Ovary (tissue), 9 donors: Measurements from ENCODE around the gene COPZ2. TPM values are rescaled to one million over a fixed set of nuclear protein-coding genes. Genes with fewer than 3 reads are reported as not detected.
A peak's percentile ranks its signal among the peaks of the same experiment; 100 is the strongest.

Experiments
- DNase-seq, 5 donors: peaks; one replicate each; pipeline ENCODE4 v3.0.0-alpha.2; 2019 to 2020
- H3K27ac ChIP-seq, 2 donors: fragments of 200-600 bp; one replicate each; pipeline versions ENCODE4 v1.5.1 to v1.8.0; 2019 to 2022
- H3K27me3 ChIP-seq: fragments of 200-600 bp; one replicate; pipeline ENCODE4 v1.8.0; 2022
- H3K36me3 ChIP-seq: fragments of 200-600 bp; sonication (generic); one replicate; pipeline ENCODE4 v1.5.1; 2019
- H3K4me1 ChIP-seq: one replicate; pipeline ENCODE4 v1.8.1; 2013; ENCODE audit warnings: mild to moderate bottlenecking, moderate library complexity; ENCODE audit not compliant: insufficient read depth
- H3K4me3 ChIP-seq: fragments of 200-600 bp; sonication (generic); one replicate; pipeline ENCODE4 v1.5.1; 2017
- H3K9me3 ChIP-seq, 2 donors: fragments of 200-600 bp in 1 of 2; sonication (generic) in 1 of 2; one replicate each; pipeline versions ENCODE4 v1.5.1 to v1.8.1; 2013 to 2019; ENCODE audit warnings: mild to moderate bottlenecking in 1 of 2, moderate library complexity in 1 of 2
- CTCF ChIP-seq, 3 donors: fragments of 450-650 bp in 2 of 3; fragments of 200-600 bp in 1 of 3; IDR thresholded peaks; one replicate each; pipeline versions ENCODE4 v1.5.1 to v1.8.0; 2016 to 2022; ENCODE audit warnings: antibody characterized with exemption in 3 of 3, mild to moderate bottlenecking in 1 of 3
- EP300 ChIP-seq: sonication (generic); formaldehyde crosslinking; IDR thresholded peaks from one replicate; pipeline ENCODE4 v1.6.1; 2017; ENCODE audit warnings: antibody characterized with exemption
- POLR2A ChIP-seq: fragments of 450-650 bp; IDR thresholded peaks from one replicate; pipeline ENCODE4 v1.6.1; 2017; ENCODE audit warnings: antibody characterized with exemption, mild to moderate bottlenecking, moderate library complexity
- WGBS, 3 donors: extraction: QIAGEN DNeasy Blood & Tissue Kit in 1 of 3; methylation state at CpG; one replicate each; pipeline versions ENCODE4 v1.1.5 to v1.1.7; 2013 to 2017; 5-methylcytosine and 5-hydroxymethylcytosine counted together
- intact Hi-C, 4 donors: fragments of 100-400 bp; cut with DNase I; formaldehyde crosslinking; loops; one replicate each; pipeline versions ENCODE4 v1.11.0 to v1.15.1; 2022 to 2023
- polyA plus RNA-seq, 2 donors: library from polyadenylated mRNA; stranded (reverse); fragments of 200-250 nt in 1 of 2; fragments of 350-450 nt in 1 of 2; fragmentation: Illumina TruSeq in 1 of 2; extraction: RNeasy Lipid Tissue Mini Kit (QIAGEN cat#74804) in 1 of 2; gene quantifications; one replicate each; pipeline ENCODE4 v1.2.3, GENCODE V29; 2013 to 2014
- total RNA-seq, 7 donors: library from RNA; depleted of rRNA in 2 of 7; stranded (reverse); fragments of >200 nt in 2 of 7; fragmentation: NEBNext Ultra II Directional in 3 of 7; extraction: Animal tissue kit (Norgen Biotek cat#: 25700) in 3 of 7; gene quantifications; one replicate each; pipeline versions ENCODE4 v1.1.0 to v1.2.4, GENCODE V29; 2016 to 2023
- donor health status: DM: no; HTN: no; CAD: no; lungs with moderate emphysema.
- donor health status: DM: no; HTN: no; CAD: no.
- donor health status: Bipolar disorder and iron deficiency.
- donor health status: DM: yes; HTN: yes; CAD: no.
- donor health status: DM: no; HTN: no; CAD: no.
- donor health status: DM: yes; HTN: yes; CAD: no.

The COPZ2 gene
- total and polyA plus RNA-seq, 9 donors, result 1.7 to 58.1 (median 12.1) TPM

DNA sequence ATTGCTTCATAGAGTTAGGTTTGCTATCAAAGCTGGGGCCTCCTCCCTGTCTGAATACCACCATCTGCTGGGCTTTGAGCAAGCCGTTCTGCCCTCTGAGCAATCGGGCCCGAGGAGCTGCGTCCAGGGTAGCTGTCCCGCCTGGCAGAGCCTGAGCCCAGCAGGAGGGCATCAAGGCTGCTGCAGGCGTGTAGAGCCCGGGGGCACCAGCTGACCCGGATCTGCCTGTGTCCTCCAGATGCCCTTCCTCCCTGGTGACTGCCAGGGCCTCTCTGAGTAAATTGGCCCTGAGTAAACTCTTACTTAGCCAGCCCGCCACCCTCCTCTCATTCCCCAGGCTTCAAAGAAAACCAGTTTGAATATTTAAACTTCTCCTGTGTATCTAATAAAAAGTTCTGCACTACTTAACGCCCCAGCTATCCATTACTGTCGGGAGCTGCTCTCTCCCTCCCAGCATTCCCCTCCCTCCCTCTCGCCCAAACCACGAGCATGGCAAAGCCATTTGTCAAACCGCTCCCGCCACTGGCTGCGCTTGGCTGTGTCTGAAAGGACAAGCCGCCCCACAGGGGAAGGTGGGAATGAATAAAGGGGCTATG lies 50.3 kb downstream of the COPZ2 start:
- Histone ChIP-seq H3K27ac (no peak overlapping the region), H3K36me3 (no peaks in the 10 kb centered on the region), H3K27me3 (no peaks in the 10 kb centered on the region), H3K9me3 (no peaks in the 10 kb centered on the region), H3K4me1 (no peaks in the 10 kb centered on the region), H3K4me3 (no peak overlapping the region)
- no peak for DNase-seq
- intact Hi-C loops, result no loop called here
- no peak for TF ChIP-seq CTCF (IDR thresholded peaks at IDR 0.05)
- no peak for TF ChIP-seq EP300
- no peak for TF ChIP-seq POLR2A
- WGBS, 3 donors, result 43 to 52% (median 48%) methylated on average over 17 of the region's 17 CpGs

- no peaks in the 10 kb centered on the region for H3K4me1 ChIP-seq
- intact Hi-C loops, result no loop called here
- no peaks in the 10 kb centered on the region for H3K27me3 ChIP-seq
- H3K9me3 ChIP-seq, result no peaks in the 10 kb centered on the region
- DNase-seq, result no peak
- no peak overlapping the region for H3K27ac ChIP-seq
- no peaks in the 10 kb centered on the region for H3K36me3 ChIP-seq
- 73 to 80% (median 79%) methylated on average over 5 of the region's 5 CpGs for WGBS, 3 donors
- no peak overlapping the region for H3K4me3 ChIP-seq
- TF ChIP-seq EP300, result no peak
- TF ChIP-seq CTCF (IDR thresholded peaks at IDR 0.05), result no peak
- no peak for TF ChIP-seq POLR2A
These were observed 51.1 kb downstream of the COPZ2 start for GRCh38 chr17:47986520-47986919.

DNA sequence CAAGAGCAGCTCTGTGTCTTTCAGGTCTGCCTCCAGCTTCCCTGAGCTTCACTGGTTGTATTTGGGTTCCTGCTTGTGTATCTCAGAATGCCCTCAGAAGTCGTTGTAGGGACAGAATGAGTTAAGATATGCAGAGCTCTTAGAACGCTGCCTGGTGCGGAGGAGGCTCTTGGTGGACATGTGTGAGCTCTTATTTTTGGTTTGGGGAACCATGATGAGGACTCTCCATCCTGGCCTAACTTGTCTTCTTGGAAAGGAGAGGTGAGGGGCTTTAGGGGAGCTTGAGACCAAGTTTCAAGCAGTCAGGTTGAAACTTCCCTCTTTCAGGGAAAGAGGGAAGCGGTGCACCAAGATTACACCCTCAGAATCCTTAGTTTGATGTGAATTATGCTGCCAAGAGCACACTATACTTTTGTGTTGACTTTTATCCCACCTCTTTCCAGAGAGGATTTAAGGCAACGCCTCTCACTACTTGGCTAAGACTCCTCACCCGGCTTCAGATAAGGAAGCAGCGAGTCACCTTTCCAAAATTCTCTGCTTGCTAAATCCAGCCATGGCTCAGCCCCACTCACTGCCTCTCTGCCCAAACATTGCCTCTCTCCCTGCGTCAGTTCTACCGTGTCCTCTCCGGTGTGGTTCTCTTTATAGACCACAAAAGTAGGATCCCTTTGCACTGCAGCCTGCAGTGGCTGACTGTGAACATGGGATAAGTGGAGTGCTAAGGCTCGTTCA lies 53.9 kb downstream of the COPZ2 start:
- no peak for TF ChIP-seq POLR2A
- no peak for TF ChIP-seq CTCF (IDR thresholded peaks at IDR 0.05)
- H3K27ac ChIP-seq, result peak overlapping the region in 1 of 2 donors; percentile 11
- no peaks in the 10 kb centered on the region for H3K27me3 ChIP-seq
- no peaks in the 10 kb centered on the region for H3K36me3 ChIP-seq
- 22 to 27% (median 26%) methylated on average over 11 of the region's 11 CpGs for WGBS, 3 donors
- H3K4me1 ChIP-seq, result no peaks in the 10 kb centered on the region
- intact Hi-C loops, result no loop called here
- DNase-seq, result no peak
- H3K4me3 ChIP-seq, result no peak overlapping the region
- H3K9me3 ChIP-seq, result no peaks in the 10 kb centered on the region

DNA sequence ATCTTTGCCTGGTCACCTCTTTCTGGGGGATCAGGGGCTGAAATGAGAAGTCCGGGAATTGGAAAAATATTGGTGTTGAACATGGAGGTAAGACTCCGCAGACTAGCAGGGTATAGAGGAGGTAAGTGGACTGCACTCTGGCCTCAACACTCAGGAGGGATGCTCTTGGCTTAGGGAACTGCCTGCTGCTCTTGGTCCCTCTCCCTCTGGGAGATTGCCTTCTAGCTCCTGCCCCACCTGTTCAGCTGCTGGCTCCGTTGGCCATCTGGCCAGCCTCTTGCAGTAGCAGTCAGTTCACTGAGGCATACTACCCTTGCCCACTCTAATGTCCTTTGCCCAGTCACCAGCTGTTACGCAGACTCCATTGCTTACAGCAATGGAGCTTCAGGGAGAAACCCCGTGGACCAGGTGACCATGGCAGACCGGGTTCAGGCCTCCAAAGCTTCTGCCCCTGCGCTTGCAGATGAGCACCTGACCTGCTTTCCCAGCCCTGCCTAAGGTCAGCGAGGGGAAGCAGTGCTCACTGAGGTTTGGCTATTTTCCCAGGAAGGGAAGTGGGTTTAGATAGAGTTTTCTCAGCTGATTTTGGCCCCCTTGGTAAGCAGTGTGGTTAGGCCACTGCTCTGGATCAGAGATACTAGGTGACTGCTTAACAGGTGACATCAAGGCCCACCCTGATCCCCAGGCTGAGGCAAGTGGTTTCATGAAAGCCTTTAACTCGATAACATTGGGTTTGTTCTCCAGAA lies 54.8 kb downstream of the COPZ2 start:
- Histone ChIP-seq H3K36me3 (no peaks in the 10 kb centered on the region), H3K4me1 (no peaks in the 10 kb centered on the region), H3K9me3 (no peaks in the 10 kb centered on the region), H3K4me3 (no peak overlapping the region), H3K27ac (no peak overlapping the region), H3K27me3 (no peaks in the 10 kb centered on the region)
- 72 to 82% (median 78%) methylated on average over 9 of the region's 9 CpGs for WGBS, 3 donors
- intact Hi-C loops, result no loop called here
- TF ChIP-seq POLR2A, result no peak
- no peak for TF ChIP-seq CTCF (IDR thresholded peaks at IDR 0.05)
- no peak for TF ChIP-seq EP300
- DNase-seq, result no peak
